Activated T-cell treated with anti-CD3 and anti-CD28 coated beads, Interleukin-2, amount 50 U/mL, for 48 hours (primary cell): ENCODE measurements around the gene GNAO1.

Experiments
- DNase-seq, 2 experiments: peaks; one replicate each; pipeline ENCODE4 v3.0.0-alpha.2; 2020

GNAO1 gene

DNA sequence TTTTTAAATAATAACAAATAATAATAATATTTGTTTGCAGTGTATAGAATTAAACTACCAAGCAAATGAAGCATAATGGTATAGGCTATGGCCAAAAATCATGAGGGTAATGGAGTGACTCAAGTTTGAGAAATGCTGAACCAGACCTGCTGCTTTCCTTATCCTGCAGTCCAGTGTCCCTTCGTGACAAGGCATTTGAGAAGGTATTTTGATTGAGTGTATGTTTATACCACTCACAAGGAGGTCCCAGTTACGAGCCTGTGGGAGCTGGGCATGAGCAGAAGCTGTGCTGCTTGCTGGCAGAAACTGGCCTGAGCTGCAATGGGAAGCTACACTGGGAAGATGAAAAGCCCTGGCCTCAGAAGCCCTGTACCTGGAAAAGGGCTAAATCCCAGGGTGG lies 50.3 kb downstream of the GNAO1 start:
- no peak for DNase-seq

DNA sequence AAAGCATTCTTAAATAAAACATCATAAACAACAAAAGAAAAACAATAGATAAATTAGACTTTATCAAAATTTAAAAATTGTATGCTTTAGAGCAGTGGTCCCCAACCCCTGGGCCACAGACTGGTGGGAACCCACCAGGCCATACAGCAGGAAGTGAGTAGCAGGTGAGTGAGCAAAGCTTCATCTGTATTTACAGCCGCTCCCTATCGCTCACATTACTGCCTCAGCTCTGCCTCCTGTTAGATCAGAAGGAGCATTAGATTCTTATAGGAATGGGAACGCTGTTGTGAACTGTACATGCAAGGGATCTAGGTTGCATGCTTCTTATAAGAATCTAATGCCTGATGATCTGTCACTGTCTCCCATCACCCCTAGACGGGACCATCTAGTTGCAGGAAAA lies 51.5 kb downstream of the GNAO1 start:
- DNase-seq: no peak

DNA sequence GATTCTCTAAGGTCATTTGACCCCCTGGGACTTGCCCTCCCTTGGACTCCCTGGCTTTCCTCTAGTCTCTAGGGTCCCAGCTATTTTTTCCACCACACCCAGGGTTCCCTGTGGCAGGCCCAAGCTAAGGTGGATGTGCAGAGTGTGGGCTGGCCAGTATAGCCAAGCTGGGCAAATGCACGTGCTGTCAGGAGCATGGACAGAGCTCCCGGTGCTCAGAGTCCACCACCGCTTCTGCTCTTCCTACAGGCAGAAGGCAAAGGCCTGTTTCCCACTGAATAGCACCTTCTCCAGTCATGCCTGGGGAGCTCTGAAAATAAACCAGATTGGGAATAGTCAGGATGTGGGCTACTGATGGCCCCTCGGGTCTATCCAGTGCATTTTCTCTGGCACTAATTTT lies 53.3 kb downstream of the GNAO1 start:
- DNase-seq: no peak

DNA sequence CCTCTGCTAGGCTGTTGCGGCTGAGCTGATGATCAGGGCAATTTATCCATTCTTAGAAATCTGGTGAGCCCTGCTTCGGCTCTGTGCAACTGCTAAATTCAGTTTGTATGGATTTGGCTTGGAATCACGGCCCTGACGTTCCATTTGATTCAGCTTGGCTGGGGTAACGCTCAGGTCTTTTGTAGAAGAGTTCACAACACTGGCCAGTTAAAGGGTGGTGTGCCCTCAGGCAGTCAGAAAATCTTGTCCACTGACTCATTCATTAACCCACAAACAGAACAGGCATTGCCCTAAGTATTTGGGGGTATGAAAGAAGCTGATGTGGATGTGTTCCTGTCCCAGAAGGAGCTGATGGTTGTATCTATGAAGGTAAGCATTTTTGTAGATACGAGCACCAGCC lies 53.9 kb downstream of the GNAO1 start:
- DNase-seq: no peak

DNA sequence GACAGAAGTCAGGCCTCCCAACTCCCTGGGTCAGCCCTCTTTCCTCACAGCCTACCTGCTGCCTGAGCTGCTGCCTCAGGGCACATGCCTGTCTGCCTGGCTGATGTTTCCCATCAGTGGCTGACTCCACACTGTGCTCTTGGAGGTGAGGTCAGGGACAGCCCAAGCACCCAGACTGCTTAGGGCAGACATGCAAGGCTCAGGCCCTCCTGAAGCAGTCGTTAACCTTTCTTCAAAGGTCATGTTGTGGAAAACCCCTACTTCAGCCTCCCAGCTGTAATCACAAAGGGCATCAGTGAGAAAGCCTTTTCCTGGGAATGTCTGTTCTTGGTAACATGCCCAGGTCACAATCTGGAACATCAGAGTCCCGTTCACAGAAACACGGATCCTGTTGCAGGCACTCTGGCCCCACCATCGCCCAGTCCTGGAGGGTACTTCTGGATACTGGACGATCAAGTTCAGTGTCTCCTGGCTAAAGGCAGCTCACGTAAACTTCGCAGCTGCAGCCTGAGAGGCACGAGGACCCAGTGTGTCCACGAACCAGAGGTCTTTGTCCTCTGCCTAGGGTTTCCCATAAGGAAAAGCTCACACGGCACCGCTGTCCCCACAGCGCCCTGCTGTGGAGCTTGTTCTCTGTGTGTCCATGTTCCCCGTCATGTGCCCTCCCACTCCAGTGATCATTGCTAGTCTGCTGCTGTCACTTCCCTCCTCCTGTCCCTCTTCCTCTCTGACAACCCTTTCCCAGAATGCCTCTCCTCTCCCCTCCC lies 54.9 kb downstream of the GNAO1 start:
- no peak for DNase-seq

DNA sequence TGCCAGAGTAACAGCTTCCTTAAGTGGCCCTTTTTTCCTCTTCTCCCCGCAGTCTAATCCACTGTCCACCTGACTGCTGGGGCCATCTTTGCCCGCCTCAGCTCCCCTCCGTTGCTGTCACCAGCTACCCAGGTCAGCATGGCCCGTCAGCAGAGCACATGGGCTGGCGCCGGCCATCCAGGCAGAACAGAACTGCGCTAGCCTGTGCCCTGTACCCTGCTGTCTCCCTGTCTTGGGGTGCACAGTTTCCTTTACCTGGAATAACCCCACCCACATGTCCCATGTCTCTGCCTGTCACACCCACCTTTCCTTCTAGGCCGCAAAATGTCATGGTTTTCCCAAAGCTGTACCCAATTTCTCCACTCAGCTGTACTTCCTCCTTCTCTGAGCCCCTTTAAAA lies 55.7 kb downstream of the GNAO1 start:
- DNase-seq: no peak

DNA sequence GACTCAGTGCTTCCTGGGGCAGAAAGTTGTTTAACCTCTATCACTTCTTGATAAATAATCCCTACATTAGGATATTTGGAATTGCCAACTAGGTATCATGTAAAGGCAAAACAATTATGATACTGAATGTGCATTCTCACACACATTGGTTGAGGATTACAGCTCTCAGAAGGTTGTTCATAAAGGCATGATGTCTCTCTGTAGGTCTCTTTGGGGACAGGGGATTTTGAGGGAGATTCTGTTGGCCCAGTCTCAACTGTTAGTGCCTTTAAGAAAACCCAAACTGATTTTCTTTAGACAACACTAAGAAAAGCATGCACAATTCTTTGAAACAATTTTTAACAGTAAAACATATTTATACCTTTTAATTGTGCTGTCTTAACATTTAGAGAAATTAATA lies 56.5 kb downstream of the GNAO1 start:
- DNase-seq: no peak

DNA sequence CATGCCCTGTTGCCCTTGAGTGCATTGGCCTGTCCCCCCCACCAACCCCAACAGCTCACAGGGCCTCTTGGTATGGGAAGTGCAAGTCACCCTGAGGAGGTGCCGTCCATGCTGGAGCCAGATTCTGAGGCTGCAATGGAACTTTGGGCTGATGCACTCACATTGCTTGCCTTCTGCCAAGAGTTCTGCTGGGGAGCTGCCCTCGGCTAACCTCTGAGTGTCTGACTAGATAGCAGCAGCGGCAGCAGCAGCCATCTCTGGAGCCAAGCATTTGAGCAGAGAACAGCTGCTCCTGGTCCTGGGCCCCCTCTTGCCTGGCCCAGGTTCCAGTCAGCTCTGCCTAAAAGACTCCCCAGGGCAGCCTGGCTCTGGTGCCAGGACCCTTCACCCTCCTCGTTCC lies 61.5 kb downstream of the GNAO1 start:
- DNase-seq: no peak

DNA sequence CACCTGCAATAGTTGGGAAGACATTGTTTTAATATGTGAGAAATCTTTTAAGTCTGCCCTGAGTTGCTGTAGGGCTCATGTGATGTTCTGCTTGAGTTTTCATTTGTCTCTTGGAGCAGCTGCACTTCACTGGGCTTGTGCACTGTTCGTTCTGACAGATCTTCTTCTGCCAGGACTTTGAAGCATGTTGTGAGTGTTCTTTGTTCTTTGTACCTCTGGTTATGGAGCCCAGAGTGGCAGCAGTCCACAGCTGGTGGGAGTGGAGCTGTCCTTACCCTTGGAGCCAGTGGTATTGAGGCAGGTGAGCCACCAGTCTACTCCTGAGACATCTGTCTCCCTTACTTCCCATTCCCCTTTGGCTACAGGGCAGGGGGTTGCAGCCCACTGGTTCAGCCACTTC lies 64.6 kb downstream of the GNAO1 start:
- DNase-seq: no peak

DNA sequence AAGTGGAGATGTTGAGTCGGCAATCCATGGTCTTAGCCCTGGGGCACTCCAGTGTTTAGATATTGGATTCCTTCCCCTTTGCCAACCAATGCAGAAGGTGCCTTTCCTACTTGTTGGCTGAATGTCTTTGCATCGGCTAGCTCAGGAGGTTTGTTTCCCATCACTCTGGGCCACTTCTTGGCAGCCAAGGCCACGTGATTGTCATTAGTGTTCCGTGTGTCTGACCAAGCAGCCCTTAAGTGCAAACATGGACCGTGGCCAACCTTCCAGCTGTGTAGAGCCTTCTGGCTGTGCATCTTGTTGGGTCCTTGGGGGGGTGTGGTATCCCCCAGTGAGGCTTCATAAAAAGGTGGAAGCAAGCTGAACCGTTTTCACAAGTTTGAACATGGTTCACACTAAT lies 66.0 kb downstream of the GNAO1 start:
- DNase-seq: no peak

DNA sequence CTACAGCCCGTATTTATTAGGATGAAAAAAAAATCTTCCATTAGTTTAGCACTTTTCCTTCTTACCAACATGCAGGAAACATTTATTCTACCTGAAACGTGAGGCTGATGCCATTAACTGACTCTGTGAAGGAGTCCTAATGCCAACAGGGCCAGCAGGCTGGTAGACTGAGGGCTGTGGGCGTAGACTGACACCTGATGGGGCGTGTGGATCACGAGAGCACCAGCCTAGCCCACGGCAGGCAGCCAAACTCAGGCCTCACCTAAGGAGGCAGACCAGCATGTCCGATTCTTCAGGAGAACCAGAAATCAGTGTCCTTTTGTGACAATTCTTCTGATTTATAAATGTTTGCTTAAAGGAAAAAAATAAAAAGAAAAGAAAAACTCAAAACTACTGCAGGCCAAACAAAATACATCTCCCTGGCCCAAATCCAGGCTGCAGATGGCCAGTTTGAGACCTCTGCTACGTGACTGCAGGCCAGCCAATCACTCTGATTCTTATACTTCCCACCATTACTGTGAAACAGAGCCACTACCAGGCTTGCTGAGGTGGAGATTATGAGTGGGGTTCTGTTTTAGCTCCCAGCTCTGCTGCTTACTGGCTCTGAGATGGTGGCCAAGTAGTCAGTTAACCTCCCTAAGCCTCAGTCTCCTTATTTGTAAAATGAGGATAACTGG lies 66.5 kb downstream of the GNAO1 start:
- DNase-seq: no peak

DNA sequence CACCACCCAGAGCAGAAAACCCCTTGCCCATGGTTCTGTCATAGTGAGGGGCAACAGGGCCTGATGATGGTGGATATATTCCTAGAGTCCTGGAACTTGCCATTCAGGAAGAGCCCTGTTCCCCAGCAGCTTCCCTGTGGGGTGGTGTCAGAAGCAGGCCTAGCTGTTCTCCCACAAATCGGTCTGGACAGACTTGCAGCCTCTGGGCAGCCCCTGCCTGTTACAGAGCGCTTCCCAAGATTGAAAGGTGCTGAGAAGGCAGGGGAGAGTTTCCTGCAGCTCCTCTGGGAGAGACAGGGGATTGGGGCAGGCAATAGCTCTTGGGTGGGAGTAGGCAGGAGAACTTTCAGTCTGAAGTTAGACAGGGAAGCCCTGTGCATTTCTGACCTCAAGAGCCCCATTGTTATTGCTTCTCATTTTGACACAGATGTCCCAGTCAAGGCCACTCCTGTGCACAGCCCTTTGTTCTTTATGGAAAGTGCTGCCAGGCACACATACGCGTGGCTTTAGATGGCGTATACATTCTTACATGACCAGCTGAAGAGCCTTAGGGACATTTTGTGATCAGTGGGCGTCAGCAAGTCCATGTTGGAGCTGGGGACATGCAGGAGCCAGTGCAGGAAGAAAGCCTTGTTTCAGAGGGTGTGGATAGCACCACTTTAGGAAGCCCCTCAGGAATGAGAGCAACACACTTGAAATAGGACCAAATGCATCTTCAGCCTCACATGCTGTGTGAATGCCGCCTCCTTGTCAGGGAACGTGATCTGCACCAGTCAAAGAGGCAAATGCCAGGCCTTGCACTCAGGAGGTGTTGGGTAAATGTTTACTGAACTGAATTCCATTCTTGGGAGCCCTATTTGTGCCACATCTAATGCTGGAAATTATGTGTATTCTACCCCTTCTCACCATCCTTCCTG lies 67.5 kb downstream of the GNAO1 start:
- DNase-seq: no peak

DNA sequence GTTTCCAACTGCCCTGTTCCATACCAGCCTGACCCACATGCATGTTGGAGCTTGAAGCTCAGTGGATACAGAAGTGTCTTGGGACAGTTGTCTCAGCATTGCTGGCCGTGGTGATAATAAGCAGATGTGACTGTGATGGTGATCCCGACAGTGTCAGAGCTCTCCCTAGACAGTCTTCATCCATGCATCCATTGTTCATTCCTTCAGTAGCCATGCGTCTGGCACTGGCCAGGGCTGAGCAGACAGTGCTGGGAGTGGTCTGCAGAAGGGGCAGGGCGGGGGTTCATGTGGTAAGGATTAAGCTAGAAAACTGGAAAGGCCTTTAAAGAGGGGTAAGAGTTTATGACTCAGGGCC lies 68.1 kb downstream of the GNAO1 start:
- DNase-seq: no peak

DNA sequence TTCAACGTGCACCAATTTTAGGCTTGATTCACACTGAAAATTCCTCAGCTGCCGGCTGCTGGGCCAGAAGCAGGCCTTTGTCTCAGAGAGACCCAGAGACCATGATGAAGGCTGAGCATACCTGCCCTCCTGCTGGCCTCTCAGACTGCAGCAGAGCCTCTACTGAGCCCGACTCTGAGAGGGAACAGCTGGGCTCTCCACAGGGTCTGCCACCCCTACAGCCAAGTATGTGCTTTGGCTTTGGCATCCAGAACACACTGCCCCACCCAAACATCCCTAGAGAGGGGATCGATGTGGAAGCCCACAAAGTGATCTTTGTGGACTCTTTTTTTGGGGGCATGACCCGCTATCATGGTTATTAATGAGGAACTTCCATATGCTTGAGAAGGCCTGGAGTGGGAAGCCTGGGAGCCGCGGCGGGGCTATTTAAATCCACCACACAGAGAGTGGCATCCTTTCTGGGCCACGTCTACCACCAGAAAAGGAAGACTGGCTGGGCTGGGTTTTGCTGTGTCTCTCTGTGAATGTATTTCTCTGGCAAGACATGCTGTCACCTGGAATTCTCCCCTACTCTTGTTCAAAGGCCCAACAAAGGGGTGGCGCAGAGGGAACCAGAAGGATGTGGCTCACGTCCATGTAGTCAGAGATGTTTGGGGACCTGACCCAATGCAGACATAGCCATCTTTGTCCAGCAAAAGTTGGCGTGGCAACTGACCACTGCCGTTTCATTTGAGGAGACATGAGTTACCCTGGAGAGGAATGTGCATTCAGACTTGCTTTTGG lies 69.3 kb downstream of the GNAO1 start:
- no peak for DNase-seq

DNA sequence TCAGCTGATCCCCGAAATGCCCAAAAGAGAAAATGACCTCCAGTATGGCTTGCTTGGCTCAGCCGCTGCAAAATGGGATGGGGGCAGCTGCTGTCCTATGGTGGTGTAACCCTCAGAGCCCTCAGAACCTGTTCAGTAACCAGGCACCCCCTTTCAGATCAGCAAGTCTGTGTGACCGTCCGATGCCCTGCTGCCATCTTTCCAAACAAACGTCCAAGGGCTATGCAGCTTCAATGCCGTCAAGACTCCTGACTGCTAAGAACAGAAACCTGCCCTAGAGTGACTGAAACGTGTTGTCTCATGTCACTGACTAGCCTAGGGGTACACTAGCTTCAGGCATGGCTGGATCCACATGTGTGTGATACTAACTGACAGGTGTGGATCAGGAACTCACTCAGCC lies 70.4 kb downstream of the GNAO1 start:
- DNase-seq: no peak

DNA sequence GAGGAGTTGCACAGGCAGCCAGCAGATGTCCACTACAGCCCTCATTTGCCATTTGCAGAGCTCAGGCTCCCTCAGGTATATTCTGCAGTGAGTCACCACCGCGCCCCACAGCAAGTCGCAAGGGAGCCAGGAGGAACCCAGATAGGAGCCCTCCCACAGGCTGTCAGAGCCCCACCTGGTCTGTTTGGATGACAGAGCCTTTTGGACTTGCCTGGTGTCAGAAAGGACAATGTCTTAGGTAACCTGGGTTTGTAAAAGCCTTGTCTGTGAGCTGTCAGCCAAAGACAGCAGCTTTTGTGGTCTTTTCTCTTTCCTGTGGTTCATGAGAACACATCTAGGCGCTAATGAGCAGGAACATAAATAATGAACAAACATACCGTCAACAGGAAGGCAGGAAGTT lies 70.9 kb downstream of the GNAO1 start:
- peak; percentile 28 to 38 for DNase-seq

DNA sequence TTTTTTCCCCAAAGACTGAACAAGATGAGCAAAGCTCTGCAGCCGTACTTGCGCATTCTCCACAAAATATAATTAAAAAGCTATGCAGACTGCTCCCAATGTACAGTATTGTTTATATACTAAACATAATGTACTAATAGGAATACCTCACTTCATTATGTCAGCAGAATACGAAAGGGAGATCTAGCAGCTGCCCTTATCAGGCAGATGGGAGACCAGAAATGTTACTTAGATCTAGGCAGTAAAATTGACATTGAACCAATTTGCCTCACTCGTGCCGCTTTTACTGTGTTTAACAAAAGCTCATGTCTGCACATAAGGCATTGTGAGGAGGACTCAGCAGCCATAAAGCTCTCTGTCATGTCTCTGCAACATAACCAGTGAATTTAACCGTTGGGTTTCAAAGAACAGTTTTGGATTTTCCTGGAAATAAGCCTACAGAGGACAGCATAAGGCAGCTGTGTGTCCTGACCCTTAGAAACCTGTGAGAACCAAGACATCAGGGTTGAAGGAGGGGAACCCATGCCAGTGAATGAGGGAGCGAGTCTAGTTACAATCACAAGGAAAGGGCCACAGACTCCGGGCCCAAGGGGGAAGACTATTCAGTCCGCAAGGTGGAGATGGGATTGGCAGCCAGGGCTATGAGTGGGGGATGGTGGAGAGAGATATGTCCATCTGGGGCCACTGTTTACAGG lies 71.4 kb downstream of the GNAO1 start:
- DNase-seq: no peak

DNA sequence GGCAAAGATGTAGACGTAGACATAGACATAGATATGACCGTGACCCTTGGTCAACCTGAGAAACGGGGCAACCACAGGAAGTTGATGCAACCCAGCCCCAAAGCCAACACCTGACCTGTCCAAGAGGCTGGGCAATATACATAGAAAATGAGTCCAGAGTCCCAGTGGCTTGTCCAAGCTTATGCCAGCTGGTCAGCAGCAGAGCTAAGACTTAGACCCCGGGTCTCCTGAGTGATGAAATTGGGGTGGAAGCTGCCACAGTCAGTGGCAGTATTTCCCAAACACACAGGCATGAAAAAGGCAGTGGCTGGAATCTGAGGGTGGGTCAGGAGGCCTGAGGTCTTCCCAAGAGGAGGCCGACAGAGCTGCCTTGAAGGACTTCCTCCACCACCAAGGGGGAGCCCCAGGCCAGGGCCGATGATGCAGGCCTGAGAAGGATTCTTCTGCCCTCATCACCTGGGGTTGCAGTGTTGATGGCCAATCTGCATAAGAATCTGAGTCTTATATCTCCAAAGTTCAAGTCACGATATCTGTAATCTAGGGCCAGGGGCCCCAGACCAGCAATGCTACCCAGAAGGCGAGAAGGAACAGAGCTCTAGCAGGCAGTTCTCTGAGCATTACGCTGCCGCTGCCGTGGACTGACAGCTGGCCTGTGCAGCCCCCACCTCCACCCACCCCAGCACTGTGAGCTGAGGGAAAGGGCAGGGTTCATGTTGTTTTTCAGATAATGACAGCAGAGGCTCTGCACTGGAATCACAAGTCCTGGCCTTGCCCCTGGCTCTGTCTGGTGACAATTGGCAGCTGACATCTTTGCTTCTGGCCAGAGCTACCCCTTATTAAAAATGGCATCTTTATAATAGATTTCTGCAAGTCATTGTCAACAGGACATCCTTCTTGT lies 72.7 kb downstream of the GNAO1 start:
- no peak for DNase-seq

DNA sequence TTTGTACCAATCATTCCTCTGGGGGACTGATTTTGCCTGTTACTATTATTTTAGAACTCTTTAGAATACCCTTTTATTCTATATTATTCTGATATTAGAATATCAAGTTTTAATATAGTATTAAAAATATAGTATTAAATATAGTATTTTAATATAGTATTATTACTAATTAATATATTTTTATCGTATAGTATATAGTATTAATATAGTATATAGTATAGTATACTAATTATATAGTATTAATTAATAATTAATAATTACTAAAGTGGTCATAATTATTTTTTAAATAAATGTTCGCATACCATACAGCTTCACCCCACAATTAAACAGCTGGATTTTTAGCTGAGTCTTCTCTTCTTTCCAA lies 73.3 kb downstream of the GNAO1 start:
- DNase-seq: no peak

DNA sequence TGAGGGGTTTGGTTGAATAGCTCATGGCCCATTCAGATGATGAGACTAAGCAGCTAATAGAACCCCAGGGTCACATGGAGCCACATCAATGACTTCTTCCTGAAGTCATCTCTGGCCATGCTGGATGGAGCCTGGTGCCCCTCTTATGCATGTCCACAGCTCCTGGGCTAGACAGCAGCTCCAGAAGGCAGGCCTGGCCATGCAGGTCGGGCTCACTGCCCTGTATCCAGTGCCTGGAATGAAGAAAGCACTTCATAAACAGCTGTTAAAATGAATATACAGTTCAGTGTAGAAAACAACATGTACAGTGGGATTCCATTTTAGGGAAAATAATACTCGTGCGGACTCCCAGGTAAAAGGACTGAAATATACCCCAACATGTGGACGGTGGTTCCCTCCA lies 73.9 kb downstream of the GNAO1 start:
- no peak for DNase-seq

DNA sequence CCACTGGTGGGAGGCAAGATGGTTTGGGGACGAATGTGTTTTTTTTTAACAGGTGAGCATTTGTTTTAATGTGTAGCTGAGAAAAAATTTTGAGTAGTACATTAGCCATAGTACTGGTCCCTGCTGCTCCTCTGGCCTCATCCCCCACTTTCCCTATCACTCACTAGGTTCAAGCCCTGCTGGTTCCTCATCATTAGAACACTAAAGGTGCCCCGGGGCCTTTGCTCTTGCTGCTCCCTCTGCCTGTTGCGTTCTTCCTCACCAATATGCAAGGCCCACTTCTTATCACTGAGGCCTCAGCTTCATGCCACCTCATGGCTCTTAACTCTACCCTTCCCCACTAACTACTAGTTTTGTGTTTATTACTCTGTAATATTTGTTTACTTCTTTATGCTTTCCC lies 74.5 kb downstream of the GNAO1 start:
- no peak for DNase-seq
